ENCODE data around the gene CTPS1.

- no peak for TF ChIP-seq EZH2 (IDR thresholded peaks at IDR 0.05)
- no peak for TF ChIP-seq CTCF (IDR thresholded peaks at IDR 0.05)
These were observed 24.9 kb upstream of the CTPS1 start for GRCh38 chr1:40954626-40955025.

Data from neural progenitor cell (in vitro differentiated cells).